WI38 (cell line): ENCODE data around the gene UBR2.
A peak's percentile ranks its signal among the peaks of the same experiment; 100 is the strongest.

Experiments
- H3K4me3 ChIP-seq: 2 replicates; pipeline ENCODE4 v1.5.1; 2011; ENCODE audit warnings: low read depth, mild to moderate bottlenecking, control low read depth, low read length
- CTCF ChIP-seq: IDR thresholded peaks from 2 replicates; pipeline ENCODE4 v1.5.1; 2012; ENCODE audit warnings: low read depth, mild to moderate bottlenecking, control low read depth, low read length

Gene UBR2

GRCh38 chr6:42525206-42525605, 38.6 kb upstream of the UBR2 start:
- H3K4me3 ChIP-seq = no peak overlapping the region
- no peak for TF ChIP-seq CTCF

- TF ChIP-seq CTCF = no peak
Observed at GRCh38 chr6:42526616-42527015, 37.2 kb upstream of the UBR2 start.

GRCh38 chr6:42527204-42527603, 36.6 kb upstream of the UBR2 start:
- H3K4me3 ChIP-seq = no peak overlapping the region
- TF ChIP-seq CTCF = no peak

More at GRCh38 chr6:42526616-42527015, 37.2 kb upstream of the UBR2 start:
- no peak overlapping the region for H3K4me3 ChIP-seq

GRCh38 chr6:42530296-42530695, 33.5 kb upstream of the UBR2 start:
- no peak for TF ChIP-seq CTCF
- no peak overlapping the region for H3K4me3 ChIP-seq

- no peak for TF ChIP-seq CTCF
- H3K4me3 ChIP-seq = no peak overlapping the region
Observed at GRCh38 chr6:42530751-42531150, 33.1 kb upstream of the UBR2 start.

- TF ChIP-seq CTCF = peak; percentile 60
- no peak overlapping the region for H3K4me3 ChIP-seq
Observed at GRCh38 chr6:42532038-42532669, 31.7 kb upstream of the UBR2 start.

GRCh38 chr6:42533794-42534193, 30.0 kb upstream of the UBR2 start:
- H3K4me3 ChIP-seq = no peak overlapping the region
- no peak for TF ChIP-seq CTCF
